HTR-8/SVneo (cell line): ENCODE measurements around the gene PGP.
"Not testable (repeated sequence)": the region's sequence is repeated elsewhere in the genome, so short reads cannot be mapped to it uniquely, and the experiment has no call there.

ENCODE experiments used
- DNase-seq: peaks from one replicate; pipeline ENCODE4 v3.0.0; 2011; ENCODE audit warnings: low spot score, mixed read lengths; ENCODE audit not compliant: insufficient read length
- FAIRE-seq: peaks from 2 replicates; lab custom pipeline; 2011; peaks lifted over from hg19 to GRCh38; lab: Jason Lieb, UNC

The PGP gene, protein sequence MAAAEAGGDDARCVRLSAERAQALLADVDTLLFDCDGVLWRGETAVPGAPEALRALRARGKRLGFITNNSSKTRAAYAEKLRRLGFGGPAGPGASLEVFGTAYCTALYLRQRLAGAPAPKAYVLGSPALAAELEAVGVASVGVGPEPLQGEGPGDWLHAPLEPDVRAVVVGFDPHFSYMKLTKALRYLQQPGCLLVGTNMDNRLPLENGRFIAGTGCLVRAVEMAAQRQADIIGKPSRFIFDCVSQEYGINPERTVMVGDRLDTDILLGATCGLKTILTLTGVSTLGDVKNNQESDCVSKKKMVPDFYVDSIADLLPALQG

DNA sequence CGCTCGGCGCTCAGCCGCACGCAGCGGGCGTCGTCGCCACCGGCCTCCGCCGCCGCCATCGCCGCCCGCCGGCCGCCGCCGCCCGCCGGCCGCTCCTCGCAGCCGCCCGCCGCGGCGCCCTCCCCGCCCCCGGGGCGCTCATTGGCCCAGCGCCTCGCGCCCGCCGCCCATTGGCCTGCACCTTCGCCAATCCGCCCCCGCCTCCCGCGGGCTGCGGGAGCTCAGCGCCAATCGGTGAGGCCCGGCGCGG, at the start of gene PGP:
TSS of gene PGP (minus strand) at position 122 of the 250 bp plus-strand sequence. CDS start at position 59, 63 bp downstream.
- DNase-seq (no peak), FAIRE-seq (no peak)

DNA sequence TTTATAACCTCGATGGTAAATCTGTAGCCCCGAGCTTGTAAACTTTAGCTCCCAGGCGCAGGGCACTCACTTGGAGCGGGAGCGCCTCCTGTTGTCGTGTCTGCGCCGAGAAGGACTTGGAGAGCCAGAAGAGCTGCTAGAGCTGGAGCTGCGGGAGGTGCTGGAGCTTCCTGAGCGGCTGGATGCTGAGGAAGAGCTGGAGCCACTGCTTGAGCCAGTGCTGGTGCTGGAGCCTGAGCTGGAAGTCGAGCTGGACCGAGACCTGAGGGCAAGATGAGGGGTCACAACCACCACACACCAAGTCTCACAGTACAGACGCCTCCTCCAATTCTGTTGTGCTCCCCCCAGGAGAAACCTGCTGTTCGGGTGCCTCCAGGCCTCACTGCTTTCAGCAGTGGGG, 48.4 kb upstream of the PGP start:
- not testable (repeated sequence) for FAIRE-seq, DNase-seq

DNA sequence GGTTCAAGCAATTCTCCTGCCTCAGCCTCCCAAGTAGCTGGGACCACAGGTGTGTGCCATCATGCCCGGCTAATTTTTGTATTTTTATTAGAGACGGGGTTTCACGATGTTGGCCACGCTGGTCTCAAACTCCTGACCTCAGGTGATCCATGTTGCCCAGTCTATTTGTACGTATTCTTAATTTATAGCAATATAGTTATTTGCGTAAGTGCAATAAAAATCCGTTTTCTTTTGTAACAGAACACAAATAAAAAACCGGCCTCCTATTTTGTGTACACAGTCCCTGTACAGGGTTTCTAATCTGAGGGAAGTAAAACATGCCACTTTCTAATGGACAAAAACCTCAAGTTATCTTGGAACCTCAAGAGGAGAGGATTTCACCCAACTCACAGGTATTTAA, 45.6 kb upstream of the PGP start:
- FAIRE-seq (no peak), DNase-seq (no peak)

GRCh38 chr16:2258530-2258929, 43.9 kb upstream of the PGP start:
- DNase-seq, FAIRE-seq: not testable (repeated sequence)

DNA sequence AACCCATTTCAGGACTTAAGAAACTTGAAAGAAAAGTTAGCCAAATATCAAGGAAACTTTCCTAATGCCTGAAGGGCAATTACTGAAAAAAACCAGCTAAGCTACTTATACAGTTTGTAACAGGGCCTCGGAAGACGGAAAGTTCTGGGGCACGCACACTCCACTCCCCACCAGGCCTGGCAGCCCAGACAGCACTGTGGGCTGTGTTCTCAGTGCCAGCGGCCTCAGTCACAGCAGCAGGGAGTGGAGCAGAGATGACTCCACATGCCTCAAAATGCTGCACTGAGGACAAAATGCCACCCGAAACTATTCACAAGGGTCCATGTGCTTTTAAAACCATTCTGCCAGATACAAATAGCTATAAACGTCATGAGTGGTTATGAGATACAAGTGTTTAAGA, 43.1 kb upstream of the PGP start:
- no peak for FAIRE-seq

DNA sequence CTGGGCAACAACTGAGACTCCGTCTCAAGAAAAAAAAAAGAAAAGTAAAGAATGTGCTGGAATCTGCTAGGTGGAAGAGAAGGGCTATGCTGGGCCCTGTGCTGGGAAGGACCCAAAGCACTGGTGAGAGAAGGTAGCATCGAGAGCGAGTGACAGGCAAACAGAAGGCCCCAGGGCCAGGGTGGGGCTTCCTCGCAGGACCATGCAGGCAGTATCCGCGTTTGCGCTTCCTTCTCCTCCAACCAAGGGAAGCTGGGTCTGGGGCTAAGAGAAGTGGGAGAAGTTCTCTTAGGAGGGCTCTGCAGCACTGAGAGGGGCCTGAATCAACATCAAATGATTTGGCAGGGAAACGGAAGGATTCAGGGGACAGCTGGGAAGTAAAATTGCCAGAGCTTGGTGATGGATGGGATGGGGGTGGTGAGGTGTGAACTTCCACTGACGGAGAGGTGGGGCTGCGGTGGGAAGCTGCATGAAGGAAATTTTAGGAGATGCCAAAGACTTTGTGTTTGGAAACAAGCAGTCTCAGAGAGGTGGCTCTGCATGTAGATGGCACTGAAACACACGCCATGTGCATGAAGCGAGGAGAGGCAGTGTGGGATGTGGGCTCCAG, 42.0 kb upstream of the PGP start:
- DNase-seq (no peak), FAIRE-seq (no peak)

More for the DNA sequence above, 43.1 kb upstream of the PGP start:
- DNase-seq: no peak

- no peak for DNase-seq
- no peak for FAIRE-seq
Measured at GRCh38 chr16:2253293-2253692, 38.7 kb upstream of the PGP start.

DNA sequence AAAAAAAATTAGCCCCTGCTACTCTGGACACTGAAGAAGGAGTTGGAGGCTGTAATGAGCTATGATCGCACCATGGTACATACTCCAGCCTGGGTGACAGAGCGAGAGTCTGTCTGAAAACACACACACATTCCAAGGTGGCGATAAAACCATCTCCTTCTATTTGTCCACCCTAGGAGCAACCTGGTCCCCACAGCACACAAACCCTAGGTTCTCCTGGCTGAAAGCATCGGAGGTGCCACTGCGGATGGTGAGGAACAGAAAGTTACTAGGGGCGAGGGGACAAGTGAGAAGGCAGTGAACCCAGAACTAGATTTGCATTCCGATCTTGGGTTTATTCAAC, 38.1 kb upstream of the PGP start:
- FAIRE-seq: peak; percentile 67
- DNase-seq: no peak

DNA sequence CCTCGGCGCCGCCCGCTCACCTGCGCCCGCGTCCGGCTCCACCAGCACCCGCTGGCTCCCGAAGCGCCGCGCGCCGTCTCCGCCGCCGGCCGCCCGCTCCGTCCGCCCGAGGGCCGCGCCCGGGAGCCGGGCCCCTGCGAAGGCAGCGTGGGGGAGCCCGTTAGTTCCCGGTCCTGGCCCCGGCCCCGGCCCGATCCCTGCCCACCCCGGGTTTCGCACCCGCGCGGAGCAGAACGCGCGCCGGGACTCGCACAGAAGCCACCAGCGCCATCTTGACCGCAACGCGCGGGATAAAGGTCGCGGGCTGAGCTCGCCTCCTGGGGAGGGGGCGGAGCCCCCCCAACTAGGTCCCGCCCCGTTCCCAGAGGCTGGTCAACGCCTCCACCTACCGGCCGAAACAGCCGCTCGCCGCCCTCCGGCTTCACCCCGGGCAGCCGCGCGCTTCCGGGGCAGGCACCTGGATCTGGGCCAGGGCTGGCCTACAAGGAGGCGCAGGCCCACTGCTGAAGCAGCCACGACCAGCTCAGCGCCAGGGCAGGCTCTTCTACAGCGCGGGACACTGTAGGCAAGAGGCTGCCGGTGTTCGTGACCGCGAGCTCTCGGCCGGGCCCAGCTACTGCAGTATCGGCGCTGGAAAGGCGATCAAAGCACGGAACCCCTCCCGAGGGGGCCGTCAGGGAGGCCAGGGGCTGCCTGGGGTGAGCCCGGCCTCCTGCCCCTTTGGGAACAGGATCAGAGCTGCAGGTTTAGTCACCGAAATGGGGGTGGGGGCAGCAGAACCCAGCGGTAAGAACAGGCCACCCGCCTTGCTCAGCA, 36.9 kb upstream of the PGP start, which contains the start of gene ECI1:
TSS of gene ECI1 (minus strand) at position 292 of the 816 bp plus-strand sequence. CDS start at position 271, 21 bp downstream.
- peak; percentile 93 for FAIRE-seq
- peak; percentile 98 for DNase-seq

DNA sequence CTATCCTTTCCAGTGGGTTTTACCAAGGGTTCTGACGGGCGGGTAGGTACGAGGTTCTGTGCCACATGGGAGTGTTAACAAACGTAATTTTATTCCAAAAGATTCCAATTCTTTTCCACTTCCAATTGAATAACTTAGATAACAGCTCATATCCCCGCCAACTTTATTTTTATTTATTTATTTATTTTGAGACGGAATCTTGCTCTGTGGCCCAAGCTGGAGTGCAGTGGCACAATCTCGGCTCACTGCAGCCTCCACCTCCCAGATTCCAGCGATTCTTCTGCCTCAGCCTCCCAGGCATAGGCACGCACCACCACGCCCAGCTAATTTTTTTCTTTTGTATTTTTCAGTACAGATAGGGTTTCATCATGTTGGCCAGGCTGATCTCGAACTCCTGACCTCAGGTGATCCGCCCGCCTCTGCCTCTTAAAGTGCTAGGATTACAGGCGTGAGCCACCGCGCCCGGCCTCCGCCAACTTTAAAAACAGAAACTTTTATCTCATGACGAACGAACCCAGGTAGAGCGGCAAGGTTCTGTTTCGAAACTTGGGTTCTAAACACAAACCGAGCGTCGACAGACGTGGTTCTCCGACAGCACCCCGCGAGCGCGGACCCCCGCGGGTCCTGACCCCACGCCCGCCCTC, 36.1 kb upstream of the PGP start:
- DNase-seq (no peak), FAIRE-seq (no peak)

GRCh38 chr16:2246301-2246885, 31.8 kb upstream of the PGP start:
- no peak for FAIRE-seq

DNA sequence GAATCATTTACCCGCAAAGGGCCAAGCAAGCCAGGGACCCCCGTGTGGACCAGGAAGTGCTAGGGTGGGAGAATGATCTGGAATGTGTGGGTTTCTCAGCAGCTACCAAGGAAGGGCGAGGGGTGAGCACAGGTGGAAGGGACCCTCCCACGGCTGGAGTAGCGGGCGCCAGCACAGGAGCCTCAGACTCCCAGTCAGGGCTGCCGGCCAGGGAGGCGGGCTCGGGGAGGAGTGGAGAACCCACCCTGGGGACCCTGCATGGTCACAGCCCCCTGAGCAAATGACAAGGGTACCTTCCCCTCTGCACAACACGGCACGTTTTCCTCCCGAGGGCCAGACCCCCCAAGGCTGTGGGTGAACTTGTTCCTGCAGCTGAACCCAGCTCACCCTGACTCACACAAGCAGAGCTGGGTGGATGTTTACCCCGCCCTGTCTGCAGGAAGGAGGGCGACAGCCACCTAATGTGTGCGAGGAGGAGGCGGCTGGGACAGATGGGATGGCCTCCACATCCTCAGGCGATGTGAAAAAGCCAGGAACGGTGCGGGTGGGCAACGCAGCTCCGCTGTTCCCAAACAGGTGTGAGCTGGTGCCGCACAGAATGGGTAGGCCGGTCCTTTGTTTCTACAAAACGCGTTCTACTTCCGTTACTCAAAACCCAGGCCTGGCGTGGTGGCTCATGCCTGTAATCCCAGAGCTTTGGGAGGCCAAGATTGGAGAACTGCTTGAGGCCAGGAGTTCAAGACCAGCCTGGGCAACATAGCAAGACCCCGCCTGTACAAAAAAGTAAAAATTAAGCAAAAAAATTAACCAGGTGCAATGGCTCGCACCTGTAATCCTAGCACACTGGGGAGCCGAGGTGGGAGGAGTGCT, 30.5 kb upstream of the PGP start:
- no peak for DNase-seq
- no peak for FAIRE-seq

More at GRCh38 chr16:2246301-2246885, 31.8 kb upstream of the PGP start:
- DNase-seq: no peak

GRCh38 chr16:2244301-2244700, 29.7 kb upstream of the PGP start:
- no peak for DNase-seq
- peak; percentile 13 for FAIRE-seq

GRCh38 chr16:2243781-2244180, 29.1 kb upstream of the PGP start:
- FAIRE-seq (no peak), DNase-seq (no peak)

GRCh38 chr16:2243031-2243528, 28.4 kb upstream of the PGP start:
- DNase-seq (no peak), FAIRE-seq (no peak)

- DNase-seq (no peak), FAIRE-seq (no peak)
Measured at GRCh38 chr16:2242598-2242997, 28.0 kb upstream of the PGP start.

DNA sequence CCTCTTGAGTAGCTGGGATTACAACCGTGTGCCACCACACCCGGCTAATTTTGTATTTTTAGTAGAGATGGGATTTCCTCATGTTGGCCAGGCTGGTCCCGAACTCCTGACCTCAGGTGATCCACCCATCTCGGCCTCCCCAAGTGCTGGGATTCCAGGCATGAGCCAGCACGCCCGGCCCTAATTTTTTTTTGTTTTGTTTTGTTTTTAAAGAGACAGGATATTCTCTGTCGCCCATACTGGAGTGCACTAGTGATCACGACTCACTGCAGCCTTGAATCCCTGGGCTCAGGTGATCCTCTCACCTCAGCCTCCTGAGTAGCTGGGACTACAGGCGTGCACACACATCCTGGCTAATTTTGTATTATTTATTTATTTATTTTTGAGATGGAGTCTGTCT, 25.7 kb upstream of the PGP start:
- FAIRE-seq, DNase-seq: not testable (repeated sequence)

GRCh38 chr16:2238838-2239675, 24.4 kb upstream of the PGP start:
- no peak for DNase-seq
- FAIRE-seq: no peak
